HG03045 (cell line): Measurements from ENCODE around the gene CTNS.

Experiments
- ATAC-seq: cut with Tn5 transposase; IDR thresholded peaks from one replicate; pipeline ENCODE4 v1.9.1; 2021; ENCODE audit warnings: mild to moderate bottlenecking, moderate library complexity; ENCODE audit not compliant: unreplicated experiment

Gene CTNS

DNA sequence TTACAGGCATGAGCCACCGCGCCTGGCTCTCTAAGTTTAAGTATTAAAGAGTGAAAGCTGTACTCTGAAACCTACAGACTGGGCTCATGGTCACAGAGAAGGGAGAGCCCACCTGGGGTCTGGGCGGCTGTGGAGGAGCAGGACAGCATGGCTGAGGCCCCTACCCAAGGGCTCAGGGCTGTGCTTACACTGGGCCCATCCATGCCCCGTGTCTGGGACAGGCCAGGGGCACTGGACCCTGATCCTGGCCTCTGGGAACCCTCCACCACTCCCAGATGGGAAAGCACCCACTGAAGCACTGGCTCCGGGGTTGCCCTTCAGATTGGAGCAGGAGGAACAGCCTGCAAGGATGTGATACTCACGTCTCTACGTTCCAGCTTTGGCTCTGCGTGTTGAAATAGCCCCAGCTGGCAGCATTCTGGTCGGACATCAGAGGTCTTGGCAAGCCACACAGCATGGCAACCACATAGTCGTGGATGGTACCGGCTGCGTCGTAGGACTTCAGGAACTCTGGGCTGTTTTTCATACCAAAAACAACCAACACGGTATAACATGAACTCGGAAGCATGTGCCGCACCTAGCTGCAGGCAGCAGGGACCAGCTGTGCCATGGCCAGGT is 13.5 kb upstream of the CTNS start:
- no peak for ATAC-seq

DNA sequence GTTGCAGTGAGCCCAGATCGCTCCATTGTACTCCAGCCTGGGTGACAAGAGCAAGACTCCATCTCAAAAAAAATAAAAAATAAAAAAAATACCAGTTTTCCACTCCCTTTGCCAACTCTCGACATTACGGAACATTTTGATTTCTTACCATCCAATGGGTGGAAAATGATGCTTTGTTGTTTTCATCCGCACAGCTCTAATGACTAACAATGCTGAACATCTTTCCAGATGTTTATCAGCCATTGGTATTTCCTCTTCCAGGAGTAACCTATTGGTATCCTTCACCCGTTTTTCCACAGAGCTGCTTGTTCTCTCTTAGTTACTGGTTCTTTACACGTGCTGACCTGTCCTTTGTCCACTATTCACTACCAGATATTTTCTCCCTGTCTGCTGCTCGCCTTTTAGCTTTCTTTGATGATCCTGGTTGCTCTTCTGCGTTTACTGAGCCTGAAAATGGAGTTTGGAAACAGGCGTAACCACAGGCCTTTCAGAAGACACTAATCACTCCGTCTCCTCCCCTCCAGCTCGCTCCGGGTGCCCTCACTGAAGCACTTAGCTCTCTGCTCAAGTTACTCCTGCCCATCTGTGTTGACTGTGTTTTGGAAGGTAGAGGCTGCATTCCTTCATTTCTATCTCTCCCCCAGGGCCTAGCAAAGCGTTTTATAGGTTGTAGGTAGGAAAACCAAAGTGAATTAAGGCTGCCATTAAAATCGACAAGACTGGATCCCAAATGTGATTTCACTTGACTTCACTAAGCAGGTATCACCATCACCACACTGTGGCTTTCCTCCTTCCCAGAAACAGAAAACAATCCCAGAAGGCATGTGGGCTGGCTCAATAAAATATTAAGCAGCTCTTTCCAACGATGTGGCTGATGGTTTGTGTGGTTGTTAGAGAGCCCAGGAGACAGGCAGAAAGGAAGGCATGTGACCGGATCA is 9.5 kb upstream of the CTNS start:
- ATAC-seq = no peak

DNA sequence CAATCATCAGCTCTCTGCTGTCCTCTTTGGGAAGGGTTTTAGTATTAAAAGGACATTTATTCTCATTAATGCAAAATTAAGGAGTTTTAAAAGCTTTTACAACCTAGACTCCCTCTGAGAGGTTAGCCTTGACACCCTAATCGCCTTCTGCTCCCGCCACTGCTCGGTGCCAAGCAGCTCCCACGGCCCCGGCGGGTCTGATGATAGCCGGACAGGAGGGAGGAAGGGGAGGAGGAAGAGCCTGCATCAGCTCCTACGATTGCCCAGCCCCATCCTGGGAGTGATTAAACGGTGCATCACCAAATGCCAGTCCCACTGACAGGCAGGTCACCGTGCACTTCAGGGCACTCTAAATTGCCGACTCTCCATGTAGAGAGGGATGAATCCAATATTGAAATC is 8.8 kb upstream of the CTNS start:
- no peak for ATAC-seq

DNA sequence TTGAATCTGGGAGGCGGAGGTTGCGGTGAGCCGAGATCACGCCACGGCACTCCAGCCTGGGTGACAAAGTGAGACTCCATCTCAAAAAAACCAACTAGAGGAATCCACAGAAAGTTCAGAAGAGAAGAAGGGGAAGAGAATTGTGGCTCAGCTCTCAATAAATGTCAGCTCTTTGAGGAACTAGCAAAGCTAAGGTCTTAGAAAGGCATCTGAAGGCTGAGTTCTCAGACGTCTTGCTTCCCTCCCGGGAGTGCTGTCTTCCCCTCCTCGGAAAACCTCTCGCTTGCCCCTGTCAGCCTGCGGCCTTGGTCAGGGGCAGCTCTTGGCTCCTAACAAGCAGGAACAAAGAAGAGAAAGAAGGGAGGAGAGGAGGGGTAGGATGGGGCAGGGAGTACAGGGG is 5.8 kb upstream of the CTNS start:
- no peak for ATAC-seq

DNA sequence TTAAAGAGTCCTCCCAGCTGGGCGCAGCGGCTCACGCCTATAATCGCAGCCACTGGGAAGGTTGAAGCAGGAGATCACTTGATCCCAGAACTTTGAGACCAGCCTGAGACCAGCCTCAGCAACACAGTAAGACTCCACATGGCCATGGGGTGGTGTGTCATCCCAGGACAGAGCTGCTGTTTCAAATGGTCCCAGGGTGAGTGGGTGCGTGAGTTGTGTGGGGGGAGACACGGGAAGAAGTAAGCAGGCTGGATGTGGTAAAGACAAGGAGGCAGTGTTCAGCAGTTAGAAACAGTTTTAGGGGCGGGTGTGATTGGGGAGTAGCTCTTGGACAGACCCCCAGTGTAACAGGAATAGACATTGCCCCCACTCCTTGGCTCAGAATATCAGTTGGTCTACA is 4.3 kb upstream of the CTNS start:
- no peak for ATAC-seq

DNA sequence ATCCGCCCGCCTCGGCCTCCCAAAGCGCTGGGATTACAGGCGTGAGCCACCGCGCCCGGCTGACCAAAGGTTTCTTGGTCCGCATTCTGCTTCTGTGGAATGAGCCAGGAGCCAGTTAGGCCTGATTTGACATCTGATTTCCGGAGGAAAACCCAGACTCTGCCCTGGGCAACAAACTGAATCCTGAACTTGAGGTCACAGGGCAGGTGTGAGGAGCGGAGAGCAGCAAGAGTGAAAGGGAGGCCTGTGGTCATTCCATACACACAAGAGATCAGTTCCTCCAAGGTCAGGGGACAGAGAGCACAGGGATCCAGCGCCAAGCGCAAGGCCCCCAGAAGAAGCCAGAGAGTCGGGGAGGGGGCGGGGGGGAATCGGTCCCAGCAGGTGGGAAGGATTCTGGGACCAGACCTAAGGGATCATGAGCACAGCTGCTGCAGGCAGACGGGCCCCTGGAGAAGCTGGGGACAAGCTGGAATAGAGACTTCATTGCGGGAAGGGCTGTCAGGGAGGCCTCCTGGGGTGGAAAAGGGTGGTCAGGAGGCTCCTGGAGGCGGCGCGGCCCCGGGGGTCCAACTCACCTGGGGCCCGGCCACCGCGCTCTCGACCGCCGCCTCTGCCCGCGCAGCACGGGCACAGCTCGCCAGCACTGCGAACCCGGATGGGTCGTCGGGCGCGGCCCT is 946 bp upstream of the CTNS start:
- ATAC-seq = no peak

DNA sequence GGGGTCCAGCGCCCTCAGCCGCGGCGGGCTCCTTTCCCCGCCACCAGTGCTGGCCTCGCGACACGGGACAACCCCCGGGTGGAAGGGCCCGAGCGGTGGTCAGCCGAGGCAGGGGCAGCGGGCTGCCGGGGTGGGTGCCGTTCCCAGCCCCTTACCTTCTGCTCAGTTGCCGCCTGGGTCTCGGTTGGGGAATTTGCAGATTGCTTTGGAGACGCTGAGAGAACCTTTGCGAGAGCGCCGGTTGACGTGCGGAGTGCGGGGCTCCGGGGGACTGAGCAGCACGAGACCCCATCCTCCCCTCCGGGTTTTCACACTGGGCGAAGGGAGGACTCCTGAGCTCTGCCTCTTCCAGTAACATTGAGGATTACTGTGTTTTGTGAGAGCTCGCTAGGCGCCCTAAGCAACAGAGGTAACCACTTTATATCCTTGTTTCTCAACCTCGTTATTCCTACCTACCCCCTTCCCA is 381 bp downstream of the CTNS start:
- no peak for ATAC-seq

DNA sequence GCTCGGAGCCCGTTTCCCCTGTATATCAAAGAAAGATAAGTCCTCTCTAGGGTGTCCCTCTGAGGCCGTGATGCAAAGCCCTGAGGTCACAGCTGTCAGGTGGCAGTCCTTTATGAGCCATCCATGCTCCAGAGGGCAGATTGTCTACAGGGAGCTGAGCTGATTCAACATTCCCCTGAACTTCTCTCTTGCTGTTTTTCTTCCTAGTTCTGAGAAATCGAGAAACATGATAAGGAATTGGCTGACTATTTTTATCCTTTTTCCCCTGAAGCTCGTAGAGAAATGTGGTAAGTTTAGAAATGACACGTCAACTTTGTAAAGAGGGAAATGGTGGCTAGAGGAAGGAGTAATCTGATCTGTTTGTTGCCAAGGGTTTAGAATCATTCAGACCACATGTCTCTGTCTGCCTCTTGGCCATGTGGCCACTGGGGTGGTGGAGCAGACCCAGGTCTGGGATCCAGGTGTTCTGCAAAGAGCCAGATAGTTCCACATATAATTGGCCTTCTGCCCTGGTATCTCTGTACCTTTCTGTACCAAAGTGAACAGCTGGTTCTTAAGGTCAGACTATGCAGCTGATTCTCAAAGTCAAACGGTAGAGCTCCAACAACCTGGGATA is 3.5 kb downstream of the CTNS start:
- ATAC-seq = no peak

DNA sequence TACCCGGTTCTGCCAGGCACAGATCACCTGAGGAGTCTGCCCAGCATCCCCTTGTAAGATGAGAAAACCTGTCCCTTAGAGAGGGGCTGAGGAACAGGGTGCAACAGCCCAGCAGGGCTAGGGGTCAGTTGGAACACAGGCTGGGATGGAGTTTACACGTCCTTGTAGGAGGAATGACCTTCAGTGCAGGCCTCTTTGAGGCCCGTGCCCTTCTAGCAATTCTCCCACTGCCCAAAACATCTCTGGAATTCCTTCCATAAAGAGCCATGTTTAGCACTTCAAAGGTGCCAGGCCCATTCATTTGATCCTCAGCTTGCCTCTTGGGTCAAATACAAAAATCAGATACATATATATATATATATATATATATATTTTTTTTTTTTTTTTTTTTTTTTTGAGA is 4.5 kb downstream of the CTNS start:
- ATAC-seq = no peak

DNA sequence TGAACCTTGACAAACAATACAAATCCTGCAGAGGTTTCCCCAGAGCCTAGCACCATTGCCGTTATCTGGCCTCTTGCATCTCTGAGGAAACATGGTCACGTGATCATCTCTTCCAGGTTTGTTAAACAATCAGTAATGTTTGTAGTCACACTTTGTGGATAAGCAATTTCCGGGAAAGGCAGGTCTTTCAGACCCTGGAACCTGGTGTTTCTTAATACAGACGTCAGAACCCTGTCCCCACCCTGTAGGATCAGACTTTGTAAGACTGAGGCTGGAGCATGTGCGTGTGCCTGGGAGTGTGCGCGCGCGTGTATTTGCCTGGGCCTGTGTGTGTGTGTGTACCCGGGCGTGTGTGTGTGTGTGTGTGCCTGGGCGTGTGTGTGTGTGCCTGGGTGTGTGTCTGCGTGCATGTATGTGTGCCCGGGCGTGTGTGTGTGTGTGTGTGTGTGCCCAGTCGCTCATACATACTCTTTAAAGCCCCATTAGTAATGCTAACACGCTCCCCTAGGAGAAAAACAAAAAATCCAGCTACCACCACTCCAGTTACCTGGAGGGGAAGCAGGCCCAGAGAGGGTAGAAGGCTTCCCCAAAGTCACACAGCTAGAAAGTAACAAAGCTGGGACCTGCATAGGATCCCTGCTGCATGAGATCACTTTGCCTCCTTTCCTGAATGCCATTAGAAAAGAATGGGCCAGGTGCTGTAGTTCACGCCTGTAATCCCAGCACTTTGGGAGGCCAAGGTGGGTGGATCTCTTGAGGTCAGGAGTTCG is 5.3 kb downstream of the CTNS start:
- ATAC-seq = no peak

DNA sequence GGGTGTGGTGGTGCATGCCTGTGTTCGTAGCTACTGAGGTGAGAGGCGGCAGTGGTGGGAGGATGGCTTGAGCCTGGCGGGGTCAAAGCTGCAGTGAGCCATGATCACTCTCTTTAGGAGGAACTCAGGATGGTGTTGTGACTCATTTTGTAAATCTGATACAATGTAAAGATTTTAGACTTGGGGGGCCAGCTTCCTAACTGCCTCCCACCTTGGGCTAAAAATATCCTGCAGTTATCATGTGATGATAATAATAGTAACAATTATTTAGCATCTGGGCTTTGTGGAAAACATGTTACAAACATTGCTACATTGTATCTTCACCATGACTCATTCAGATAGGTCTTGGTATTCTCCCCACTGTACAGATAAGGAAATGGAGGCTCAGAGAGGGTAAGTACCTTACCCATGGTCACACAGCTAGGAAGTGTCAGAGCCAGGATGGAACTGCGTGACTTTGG is 7.4 kb downstream of the CTNS start:
- ATAC-seq = no peak

DNA sequence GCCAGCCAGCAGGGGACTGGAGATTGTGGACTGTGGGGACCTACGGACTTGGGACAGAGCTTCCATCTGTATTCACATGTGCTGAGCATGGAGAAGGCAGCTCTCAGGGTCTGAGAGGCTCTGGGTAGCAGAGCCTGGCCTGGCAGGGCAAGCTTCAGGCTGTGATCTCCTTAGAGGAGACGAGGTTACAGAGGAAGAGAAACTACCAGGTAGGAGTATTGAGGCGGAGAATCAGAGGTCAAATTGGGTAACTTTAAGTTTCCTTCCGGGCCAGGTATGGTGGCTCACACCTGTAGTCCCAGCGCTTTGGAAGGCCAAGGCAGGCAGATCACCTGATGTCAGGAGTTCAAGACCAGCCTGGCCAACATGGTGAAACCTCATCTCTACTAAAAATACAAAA is 8.8 kb downstream of the CTNS start:
- ATAC-seq = no peak

DNA sequence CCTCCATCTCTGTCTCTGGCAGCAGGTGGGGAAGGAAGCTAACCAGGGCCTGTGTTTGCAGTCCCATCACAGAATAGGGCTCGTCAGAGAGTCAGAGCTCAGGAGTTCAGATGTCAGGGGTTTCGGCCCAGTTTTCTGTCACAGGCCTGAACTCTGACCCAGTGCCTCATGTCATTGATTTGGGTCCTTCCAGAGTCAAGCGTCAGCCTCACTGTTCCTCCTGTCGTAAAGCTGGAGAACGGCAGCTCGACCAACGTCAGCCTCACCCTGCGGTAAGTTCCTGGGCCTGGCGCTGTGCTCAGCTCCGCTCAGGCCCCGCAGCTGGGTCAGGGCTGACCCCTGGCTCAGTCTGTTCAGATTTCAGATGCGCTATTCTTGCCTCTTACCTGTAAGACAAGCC is 10.7 kb downstream of the CTNS start:
- ATAC-seq = no peak

DNA sequence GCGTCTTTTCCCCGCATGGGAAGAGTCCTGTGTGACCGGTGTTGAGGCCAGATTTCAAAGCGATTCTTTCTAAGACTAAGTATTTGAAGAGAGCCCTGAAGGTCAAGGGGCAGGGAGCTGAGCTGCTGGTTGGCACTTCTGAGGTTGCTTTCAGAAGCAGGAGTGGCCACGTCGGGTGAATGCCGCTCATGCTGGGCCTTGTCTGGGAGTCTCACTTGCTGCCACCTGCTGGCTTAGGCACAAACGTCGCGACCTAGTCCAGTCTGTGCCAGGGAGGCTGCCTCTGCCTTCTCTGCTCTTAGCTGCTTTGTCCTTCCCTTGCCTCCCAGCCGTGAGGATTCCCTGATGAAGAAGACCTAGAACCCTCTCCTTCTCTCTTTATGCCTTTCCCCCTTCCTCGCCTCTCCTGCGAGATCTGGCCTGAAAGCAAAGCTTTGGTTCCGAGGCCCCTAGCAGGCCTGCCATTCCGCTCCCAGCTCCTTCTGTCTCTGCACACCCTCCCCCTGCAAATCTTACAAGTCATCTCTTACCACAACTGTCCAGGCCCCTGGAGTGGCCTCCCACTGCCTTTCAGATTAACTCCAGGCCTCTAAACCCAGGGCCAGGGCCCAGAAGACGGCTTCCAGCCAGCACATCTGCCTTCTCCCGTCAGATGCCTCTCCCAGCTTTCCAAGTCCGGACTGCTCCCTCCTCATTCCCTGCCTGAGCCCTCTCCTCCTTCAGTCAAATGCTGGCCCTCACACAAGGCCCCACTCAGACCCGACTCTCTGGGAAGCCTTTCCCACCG is 11.4 kb downstream of the CTNS start:
- no peak for ATAC-seq

DNA sequence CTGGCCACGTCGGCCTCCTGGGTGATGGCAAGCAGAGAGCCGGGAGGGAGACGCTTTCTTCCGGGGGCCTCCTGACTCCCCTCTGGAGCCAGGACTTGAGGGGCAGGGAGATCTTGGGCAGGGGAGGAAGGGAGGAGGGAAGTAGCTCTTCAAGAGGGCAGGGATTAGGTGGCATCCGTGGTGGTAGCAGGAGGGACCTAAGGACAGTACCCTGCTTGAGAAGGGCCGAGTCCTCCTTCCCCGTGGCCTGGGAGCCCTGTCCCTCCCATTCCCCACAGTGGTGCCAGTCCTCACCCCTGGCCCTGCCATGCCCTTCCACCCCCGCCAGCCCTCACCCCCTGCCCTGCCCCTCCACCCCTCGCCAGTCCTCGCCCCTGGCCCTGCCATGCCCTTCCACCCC is 19.2 kb downstream of the CTNS start:
- no peak for ATAC-seq

DNA sequence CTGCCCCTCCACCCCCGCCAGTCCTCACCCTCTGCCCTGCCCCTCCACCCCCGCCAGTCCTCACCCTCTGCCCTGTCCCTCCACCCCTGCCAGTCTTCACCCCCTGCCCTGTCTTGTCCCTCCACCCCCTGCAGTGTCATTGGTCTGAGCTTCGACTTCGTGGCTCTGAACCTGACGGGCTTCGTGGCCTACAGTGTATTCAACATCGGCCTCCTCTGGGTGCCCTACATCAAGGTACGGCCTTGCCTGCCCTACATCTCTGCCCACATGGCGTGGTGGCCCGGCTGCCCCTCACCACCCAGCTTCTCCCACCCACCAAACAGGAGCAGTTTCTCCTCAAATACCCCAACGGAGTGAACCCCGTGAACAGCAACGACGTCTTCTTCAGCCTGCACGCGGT is 19.8 kb downstream of the CTNS start:
- no peak for ATAC-seq

DNA sequence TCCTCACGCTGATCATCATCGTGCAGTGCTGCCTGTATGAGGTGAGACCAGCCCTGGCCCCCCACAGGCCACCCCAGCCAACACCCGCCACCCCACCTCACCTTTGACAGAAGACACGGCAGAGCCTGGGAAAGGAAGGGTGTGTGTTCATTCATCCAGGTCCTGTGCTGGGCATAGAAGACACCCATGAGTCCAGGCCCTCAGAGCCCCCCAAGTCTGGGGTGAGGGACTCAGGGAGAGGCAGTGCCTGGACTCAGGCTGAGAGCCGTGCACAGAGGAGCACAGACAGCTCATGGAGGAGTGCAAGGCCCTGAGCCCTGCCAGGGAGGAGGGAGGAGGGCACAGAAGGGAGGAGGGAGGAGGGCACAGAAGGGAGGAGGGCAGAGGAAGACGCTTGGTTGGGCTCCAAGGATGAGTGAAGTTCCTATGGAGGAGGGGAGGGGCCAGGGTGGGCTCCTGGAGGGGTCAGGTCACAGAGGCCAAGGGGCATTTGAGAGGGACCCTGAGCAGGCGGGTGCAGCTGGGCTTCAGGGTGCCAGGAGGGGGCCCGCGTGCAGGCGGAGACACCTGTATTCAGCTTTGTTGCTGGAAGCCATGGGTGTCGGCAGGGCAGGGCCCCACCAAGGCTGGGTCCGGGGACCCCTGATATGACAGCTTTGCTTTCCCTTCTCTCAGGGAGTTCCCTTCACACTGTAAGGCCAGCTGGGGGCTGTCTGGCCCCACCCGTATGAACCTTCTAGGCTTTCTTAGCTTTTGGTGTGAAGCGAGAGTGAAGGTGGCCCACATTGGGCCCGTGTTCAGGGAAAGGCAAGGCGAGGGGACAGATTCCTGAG is 20.4 kb downstream of the CTNS start:
- ATAC-seq = no peak

DNA sequence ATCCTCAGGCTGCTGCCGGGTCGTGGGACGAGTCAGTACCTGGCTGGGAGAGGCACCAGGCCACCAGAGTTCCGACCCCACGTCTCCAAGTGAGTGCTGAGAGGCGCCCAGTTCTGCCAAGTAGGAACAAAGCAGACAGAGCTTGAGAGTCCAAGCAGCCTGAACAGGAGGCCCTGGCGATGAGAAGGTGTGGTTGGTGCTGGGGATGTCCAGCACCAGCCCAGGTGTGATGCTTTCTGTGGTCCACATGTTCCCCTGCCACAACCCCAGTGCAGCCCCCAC is 21.0 kb downstream of the CTNS start:
- no peak for ATAC-seq
